Gastrocnemius medialis (tissue), 4 donors: ENCODE data around the gene HIPK4. TPM values are rescaled to one million over a fixed set of nuclear protein-coding genes. Genes with fewer than 3 reads are reported as not detected.

Experiments used
- ATAC-seq, 2 donors: fragments of 150-250 bp; one replicate each; pipeline ENCODE4 v1.9.1; 2016
- DNase-seq, 2 donors: peaks; one replicate each; pipeline ENCODE4 v3.0.0-alpha.2; 2019
- H3K27ac ChIP-seq, 4 donors: fragments of 200-600 bp; sonication (generic); 1 replicate in 1 of 4; 2 replicates in 3 of 4; pipeline ENCODE4 v1.5.1; 2016 to 2018; ENCODE audit warnings: mild to moderate bottlenecking in 2 of 4, moderate library complexity in 1 of 4
- H3K27me3 ChIP-seq, 3 donors: fragments of 200-600 bp; sonication (generic) in 2 of 3; 1 replicate in 1 of 3; 2 replicates in 2 of 3; pipeline versions ENCODE4 v1.5.1 to v1.6.0; 2016 to 2019; ENCODE audit warnings: mild to moderate bottlenecking in 1 of 3, moderate library complexity in 1 of 3
- H3K36me3 ChIP-seq, 2 donors: fragments of 200-600 bp; sonication (generic) in 1 of 2; one replicate each; pipeline ENCODE4 v1.5.1; 2017 to 2018
- H3K4me1 ChIP-seq, 2 donors: fragments of 200-600 bp; sonication (generic) in 1 of 2; one replicate each; pipeline ENCODE4 v1.5.1; 2016 to 2017; ENCODE audit warnings: mild to moderate bottlenecking in 2 of 2
- H3K4me3 ChIP-seq, 4 donors: fragments of 200-600 bp; sonication (generic) in 3 of 4; 1 replicate in 1 of 4; 2 replicates in 3 of 4; pipeline ENCODE4 v1.5.1; 2016 to 2019; ENCODE audit warnings: mild to moderate bottlenecking in 2 of 4
- H3K9me3 ChIP-seq, 3 donors: fragments of 200-600 bp; sonication (generic) in 2 of 3; 1 replicate in 1 of 3; 2 replicates in 2 of 3; pipeline ENCODE4 v1.5.1; 2016 to 2019
- POLR2A ChIP-seq, 2 donors: fragments of 450-650 bp; IDR thresholded peaks; one replicate each; pipeline ENCODE4 v1.6.1; 2017; ENCODE audit warnings: antibody characterized with exemption in 2 of 2, mild to moderate bottlenecking in 2 of 2, moderate library complexity in 2 of 2
- in situ Hi-C, 4 donors: fragments of 200-750 bp; cut with MboI; loops; one replicate each; pipeline versions ENCODE4 v1.15.0 to v1.8.0; 2017; ENCODE audit warnings: low sequenced_read_pairs in 4 of 4
- intact Hi-C: fragments of 100-400 bp; cut with DNase I; formaldehyde crosslinking; loops from one replicate; pipeline ENCODE4 v1.15.1; 2023; ENCODE audit warnings: low total_unique reads
- total RNA-seq, 4 donors: library from RNA; depleted of rRNA; stranded (reverse); fragments of >200 nt; gene quantifications; one replicate each; pipeline versions ENCODE4 v1.1.0 to v1.2.3, GENCODE V29; 2016
- TF ChIP-seq, protein P1 (sequence below), 5 experiments: fragments of 450-650 bp in 3 of 5; fragments of 200-600 bp in 2 of 5; sonication (generic) in 2 of 5; IDR thresholded peaks in 4 of 5; conservative IDR thresholded peaks in 1 of 5; 1 replicate in 4 of 5; 2 replicates in 1 of 5; pipeline ENCODE4 v1.5.1; 2016 to 2019; ENCODE audit warnings: antibody characterized with exemption in 5 of 5, mild to moderate bottlenecking in 3 of 5, moderate library complexity in 3 of 5

Gene HIPK4
- total RNA-seq, 4 donors from 2014 or later: 0.20 to 0.39 TPM; not detected in 2

- intact Hi-C loops: no loop called here
- H3K27ac ChIP-seq: no peak overlapping the region
- TF ChIP-seq, protein P1, sequence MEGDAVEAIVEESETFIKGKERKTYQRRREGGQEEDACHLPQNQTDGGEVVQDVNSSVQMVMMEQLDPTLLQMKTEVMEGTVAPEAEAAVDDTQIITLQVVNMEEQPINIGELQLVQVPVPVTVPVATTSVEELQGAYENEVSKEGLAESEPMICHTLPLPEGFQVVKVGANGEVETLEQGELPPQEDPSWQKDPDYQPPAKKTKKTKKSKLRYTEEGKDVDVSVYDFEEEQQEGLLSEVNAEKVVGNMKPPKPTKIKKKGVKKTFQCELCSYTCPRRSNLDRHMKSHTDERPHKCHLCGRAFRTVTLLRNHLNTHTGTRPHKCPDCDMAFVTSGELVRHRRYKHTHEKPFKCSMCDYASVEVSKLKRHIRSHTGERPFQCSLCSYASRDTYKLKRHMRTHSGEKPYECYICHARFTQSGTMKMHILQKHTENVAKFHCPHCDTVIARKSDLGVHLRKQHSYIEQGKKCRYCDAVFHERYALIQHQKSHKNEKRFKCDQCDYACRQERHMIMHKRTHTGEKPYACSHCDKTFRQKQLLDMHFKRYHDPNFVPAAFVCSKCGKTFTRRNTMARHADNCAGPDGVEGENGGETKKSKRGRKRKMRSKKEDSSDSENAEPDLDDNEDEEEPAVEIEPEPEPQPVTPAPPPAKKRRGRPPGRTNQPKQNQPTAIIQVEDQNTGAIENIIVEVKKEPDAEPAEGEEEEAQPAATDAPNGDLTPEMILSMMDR (IDR thresholded peaks at IDR 0.05 in 4 of 5, conservative IDR thresholded peaks at IDR 0.05 in 1 of 5): no peak
- no peak for TF ChIP-seq POLR2A (IDR thresholded peaks at IDR 0.05)
These were observed 33.0 kb downstream of the HIPK4 start for GRCh38 chr19:40356681-40357595.

DNA sequence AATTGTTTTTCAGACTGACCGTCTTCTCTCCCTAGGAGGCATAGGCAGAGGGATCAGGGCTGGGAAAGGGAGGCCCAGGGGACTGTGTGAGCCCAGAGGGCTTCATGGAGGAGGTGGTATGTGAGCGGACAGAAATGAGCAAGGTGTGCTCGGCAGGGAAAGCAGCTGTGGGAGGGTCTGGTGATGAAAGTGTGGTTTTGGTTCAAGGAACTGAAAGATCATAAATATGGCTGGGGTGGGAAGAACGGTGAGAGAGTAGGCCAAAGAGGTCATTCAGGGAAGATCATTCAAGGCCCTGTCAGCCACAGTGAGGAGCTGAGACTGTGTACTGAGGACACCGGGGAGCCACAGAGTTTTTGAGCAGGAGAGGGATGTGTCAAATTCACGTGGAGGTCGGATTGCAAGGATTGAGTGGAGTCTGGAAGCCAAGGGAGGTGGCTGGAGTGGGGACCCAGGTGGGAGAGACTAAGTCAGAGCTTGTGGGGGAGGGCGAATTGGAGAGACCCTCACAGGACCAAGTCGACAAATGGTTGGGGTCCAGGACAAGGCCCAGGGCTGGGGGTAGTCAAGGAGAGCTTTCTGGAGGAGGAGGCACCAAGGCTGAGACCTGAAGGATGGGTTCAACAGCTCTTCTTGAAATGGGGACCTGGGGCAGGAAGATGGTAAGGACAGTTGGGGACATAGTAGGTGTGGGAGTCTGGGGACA lies 33.9 kb downstream of the HIPK4 start:
- in situ Hi-C loops: no loop called here
- peaks cover 0 to 9% of the 10 kb centered on the region in 2 donors for H3K36me3 ChIP-seq

More at GRCh38 chr19:40356681-40357595, 33.0 kb downstream of the HIPK4 start:
- DNase-seq (no peak), ATAC-seq (no peak)
- in situ Hi-C loops: no loop called here
- Histone ChIP-seq H3K4me1 (no peaks in the 10 kb centered on the region), H3K36me3 (peaks cover 0 to 9% of the 10 kb centered on the region in 2 donors), H3K4me3 (no peak overlapping the region), H3K27me3 (no peaks in the 10 kb centered on the region), H3K9me3 (no peaks in the 10 kb centered on the region)

DNA sequence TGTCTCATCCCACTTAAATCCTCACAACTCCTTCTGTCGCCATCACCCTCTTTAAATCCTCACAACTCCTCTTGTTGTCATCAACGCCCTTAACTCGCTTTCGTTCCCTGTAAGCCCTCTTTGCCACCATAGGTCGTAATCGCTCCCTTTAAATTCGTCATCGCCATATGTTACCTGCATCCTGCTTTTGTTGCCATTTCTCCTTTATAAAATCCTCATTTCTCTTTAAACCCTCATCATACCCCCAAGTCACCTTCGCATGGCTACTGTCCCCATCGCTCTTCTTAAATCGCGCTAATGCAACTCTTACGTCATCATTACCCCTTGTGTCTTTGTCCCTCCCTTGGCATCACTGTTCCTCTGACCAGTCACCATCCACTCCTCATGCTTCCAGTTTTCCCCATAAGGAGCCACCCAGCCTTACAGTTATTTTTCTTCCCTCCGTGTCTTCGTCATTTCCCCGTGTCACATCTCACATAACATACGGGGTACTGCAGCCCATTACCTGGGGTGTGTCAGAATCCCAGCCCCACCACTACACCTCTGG lies 40.9 kb downstream of the HIPK4 start:
- intact Hi-C loops (loop anchor here (2.0 to 5.0 kb wide), 5 partner anchors 56 to 118 kb away; partner anchors contain the start of genes AKT2, BLVRB and SPTBN4), in situ Hi-C loops (no loop called here)
- DNase-seq (peak in 1 of 2 donors; percentile 48), ATAC-seq (peak; percentile 19 to 45)
- TF ChIP-seq, protein P1 (IDR thresholded peaks at IDR 0.05 in 4 of 5, conservative IDR thresholded peaks at IDR 0.05 in 1 of 5): no peak
- TF ChIP-seq POLR2A (IDR thresholded peaks at IDR 0.05): no peak
- H3K27ac ChIP-seq: peak overlapping the region; percentile 86 to 93 (median 88)
- no peaks in the 10 kb centered on the region for H3K27me3 ChIP-seq
- no peaks in the 10 kb centered on the region for H3K9me3 ChIP-seq
- peak overlapping the region; percentile 61 to 82 (median 72) for H3K4me3 ChIP-seq
- peaks cover 9 to 20% of the 10 kb centered on the region in 2 donors for H3K4me1 ChIP-seq
- no peaks in the 10 kb centered on the region for H3K36me3 ChIP-seq

More for the DNA sequence above, 33.9 kb downstream of the HIPK4 start:
- intact Hi-C loops: no loop called here
- H3K9me3 ChIP-seq: no peaks in the 10 kb centered on the region
- ATAC-seq (no peak), DNase-seq (no peak)
- TF ChIP-seq POLR2A (IDR thresholded peaks at IDR 0.05): no peak
- TF ChIP-seq, protein P1 (IDR thresholded peaks at IDR 0.05 in 4 of 5, conservative IDR thresholded peaks at IDR 0.05 in 1 of 5): no peak
- H3K27ac ChIP-seq: no peak overlapping the region
- no peak overlapping the region for H3K4me3 ChIP-seq
- H3K4me1 ChIP-seq: no peaks in the 10 kb centered on the region
- H3K27me3 ChIP-seq: no peaks in the 10 kb centered on the region

- H3K36me3 ChIP-seq: no peaks in the 10 kb centered on the region
- H3K27me3 ChIP-seq: no peaks in the 10 kb centered on the region
- intact Hi-C loops: loop anchor here (2.0 to 5.0 kb wide), 5 partner anchors 56 to 119 kb away; partner anchors contain the start of genes AKT2, BLVRB and SPTBN4
- peak; percentile 87 to 95 for TF ChIP-seq POLR2A (IDR thresholded peaks at IDR 0.05)
- TF ChIP-seq, protein P1 (IDR thresholded peaks at IDR 0.05 in 4 of 5, conservative IDR thresholded peaks at IDR 0.05 in 1 of 5): peak in 2 of 5 experiments; percentile 72 to 78
- in situ Hi-C loops: no loop called here
- H3K9me3 ChIP-seq: no peaks in the 10 kb centered on the region
- H3K4me1 ChIP-seq: peaks cover 9 to 22% of the 10 kb centered on the region in 2 donors
- peak; percentile 95 to 97 for ATAC-seq
- peak within 1 kb of the TSS; percentile 61 to 87 (median 82) for H3K4me3 ChIP-seq
- DNase-seq: peak; percentile 100
- H3K27ac ChIP-seq: peak within 1 kb of the TSS; percentile 86 to 93 (median 92)
These were observed 41.7 kb downstream of the HIPK4 start, which contains the start of the genes C19orf47 and PLD3 for GRCh38 chr19:40348125-40348913. Gene C19orf47 (minus strand): TSS chr19:40348397. CDS start chr19:40341857, 6,540 bp downstream. Gene PLD3 (plus strand): TSS chr19:40348695. CDS start chr19:40366484, 17,789 bp downstream.
